Fibroblast of lung (primary cell): ENCODE measurements around the gene CLEC17A. TPM values are rescaled to one million over a fixed set of nuclear protein-coding genes. Genes with fewer than 3 reads are reported as not detected.
"Not testable (repeated sequence)": the region's sequence is repeated elsewhere in the genome, so short reads cannot be mapped to it uniquely, and the experiment has no call there.

ENCODE experiments used
- DNase-seq, 2 donors: peaks; one replicate each; pipeline versions ENCODE4 v3.0.0 to v3.0.0-alpha.2; 2010; ENCODE audit warnings: low read depth in 2 of 2
- H2AFZ ChIP-seq: 2 replicates; pipeline ENCODE4 v1.5.1; 2012; ENCODE audit warnings: low read length, control low read depth, inconsistent platforms
- H3K27ac ChIP-seq: 2 replicates; pipeline ENCODE4 v1.5.1; 2011; ENCODE audit warnings: low read length, control low read depth; ENCODE audit not compliant: insufficient read depth
- H3K27me3 ChIP-seq: 2 replicates; pipeline ENCODE4 v1.5.1; 2011; ENCODE audit warnings: mild to moderate bottlenecking, low read length; ENCODE audit not compliant: control insufficient read depth, insufficient read depth
- H3K36me3 ChIP-seq: 2 replicates; pipeline ENCODE4 v1.5.1; 2011; ENCODE audit warnings: low read length; ENCODE audit not compliant: control insufficient read depth, insufficient read depth
- H3K4me1 ChIP-seq: 2 replicates; pipeline ENCODE4 v1.5.1; 2011; ENCODE audit warnings: low read length; ENCODE audit not compliant: control insufficient read depth, insufficient read depth; ENCODE audit errors: extremely low read depth
- H3K4me2 ChIP-seq: 2 replicates; pipeline ENCODE4 v1.5.1; 2011; ENCODE audit warnings: low read length, control low read depth; ENCODE audit not compliant: insufficient read depth; ENCODE audit errors: extremely low read depth
- H3K4me3 ChIP-seq, 4 experiments: fragments of 200-600 bp in 1 of 4; sonication (generic) in 1 of 4; replicated peaks in 1 of 4; 2 replicates each; pipeline ENCODE4 v1.5.1; 2011 to 2016; ENCODE audit warnings: low read length in 4 of 4, low read depth in 3 of 4, mild to moderate bottlenecking in 3 of 4, control low read depth in 2 of 4, inconsistent platforms in 1 of 4, mixed read lengths in 1 of 4; ENCODE audit not compliant: insufficient read depth in 1 of 4; ENCODE audit errors: control extremely low read depth in 1 of 4
- H3K79me2 ChIP-seq: 2 replicates; pipeline ENCODE4 v1.5.1; 2012; ENCODE audit warnings: mild to moderate bottlenecking, low read length, inconsistent platforms; ENCODE audit not compliant: control insufficient read depth, insufficient read depth
- H3K9ac ChIP-seq: 2 replicates; pipeline ENCODE4 v1.5.1; 2011; ENCODE audit warnings: mild to moderate bottlenecking, low read length, control low read depth; ENCODE audit not compliant: insufficient read depth
- H3K9me3 ChIP-seq: 2 replicates; pipeline ENCODE4 v1.5.1; 2012; ENCODE audit warnings: low read depth, low read length; ENCODE audit not compliant: control insufficient read depth, insufficient read depth
- H4K20me1 ChIP-seq: 2 replicates; pipeline ENCODE4 v1.5.1; 2011; ENCODE audit warnings: low read length; ENCODE audit not compliant: control insufficient read depth, insufficient read depth; ENCODE audit errors: extremely low read depth
- EZH2 ChIP-seq: IDR thresholded peaks from 2 replicates; pipeline ENCODE4 v1.5.1; 2012; ENCODE audit warnings: low read length, control low read depth, mild to moderate bottlenecking; ENCODE audit errors: missing control alignments
- polyA plus RNA-seq, 2 donors: library from polyadenylated mRNA; depleted of rRNA in 1 of 2; stranded (reverse) in 1 of 2; unstranded in 1 of 2; fragments of >200 nt; gene quantifications; 2 replicates each; pipeline ENCODE4 v1.2.1, GENCODE V29; 2011 to 2012; ENCODE audit warnings: missing spikeins in 1 of 2
- total RNA-seq: library from RNA; depleted of rRNA; stranded (reverse); fragments of >200 nt; gene quantifications from 2 replicates; pipeline ENCODE4 v1.2.1, GENCODE V29; 2014
- TF ChIP-seq, protein P1 (sequence below), 2 donors: IDR thresholded peaks in 1 of 2; conservative IDR thresholded peaks in 1 of 2; 1 replicate in 1 of 2; 2 replicates in 1 of 2; pipeline ENCODE4 v1.5.1; 2011 to 2012; ENCODE audit warnings: low read length in 2 of 2, control low read depth in 1 of 2, inconsistent platforms in 1 of 2, low read depth in 1 of 2, mild to moderate bottlenecking in 1 of 2

Gene CLEC17A
- total and polyA plus RNA-seq, 2 donors (not counting 1 experiment from before 2014, with no cell fraction given) = 0.03 to 0.17 TPM

DNA sequence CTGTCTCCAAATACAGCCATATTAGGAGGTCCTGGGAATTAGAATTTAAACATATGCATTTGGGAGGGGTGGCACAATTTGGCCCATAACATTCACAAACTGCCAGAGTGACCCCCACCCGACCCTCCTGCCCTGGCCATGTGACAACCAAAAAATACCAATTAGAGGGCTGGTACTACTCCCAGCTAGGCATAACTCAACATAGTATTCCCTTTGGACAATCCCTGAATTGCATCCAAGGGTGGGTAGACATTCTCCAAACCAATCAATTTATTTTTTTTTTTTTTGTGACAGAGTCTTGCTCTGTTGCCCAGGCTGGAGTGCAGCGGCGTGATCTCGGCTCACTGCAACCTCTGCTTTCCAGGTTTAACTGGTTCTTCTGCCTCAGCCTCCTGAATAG, 29.8 kb downstream of the CLEC17A start:
- Histone ChIP-seq H3K27ac (no peak overlapping the region), H3K9ac (no peak overlapping the region)

DNA sequence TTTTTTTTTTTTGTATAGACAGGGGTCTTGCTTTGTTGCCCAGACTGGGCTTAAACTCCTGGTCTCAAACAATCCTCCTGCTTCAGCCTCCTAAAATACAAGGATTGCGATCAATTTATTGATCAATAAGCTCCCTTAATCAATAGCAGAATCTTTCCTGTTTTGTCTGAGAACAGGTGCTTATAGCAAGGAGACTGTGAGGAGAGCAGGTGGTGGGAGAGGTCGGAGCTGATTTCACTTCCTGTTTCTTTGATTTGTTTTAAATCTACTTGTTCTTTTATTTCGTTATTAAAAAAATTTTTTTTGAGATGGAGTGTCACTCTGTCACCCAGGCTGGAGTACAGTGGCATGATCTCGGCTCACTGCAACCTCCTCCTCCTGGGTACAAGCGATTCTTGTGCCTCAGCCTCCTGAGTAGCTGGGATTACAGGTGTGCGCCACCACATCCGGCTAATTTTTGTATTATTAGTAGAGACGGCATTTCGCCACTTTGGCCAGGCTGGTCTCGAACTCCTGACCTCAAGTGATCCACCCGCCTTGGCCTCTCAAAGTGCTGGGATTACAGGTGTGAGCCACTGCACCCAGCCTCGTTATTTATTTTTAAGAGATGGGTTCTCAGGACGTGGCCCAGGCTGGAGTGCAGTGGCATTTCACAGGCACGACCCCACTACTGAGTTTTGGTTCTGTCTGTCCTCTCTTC, 30.7 kb downstream of the CLEC17A start:
- not testable (repeated sequence) for H3K4me3 ChIP-seq, H4K20me1 ChIP-seq, H3K79me2 ChIP-seq, H3K27me3 ChIP-seq, H2AFZ ChIP-seq, H3K4me1 ChIP-seq, H3K4me2 ChIP-seq, H3K9me3 ChIP-seq, H3K9ac ChIP-seq, H3K27ac ChIP-seq, DNase-seq, H3K36me3 ChIP-seq

More for the DNA sequence above, 29.8 kb downstream of the CLEC17A start:
- Histone ChIP-seq H3K9me3 (no peaks in the 10 kb centered on the region), H3K36me3 (no peaks in the 10 kb centered on the region), H4K20me1 (no peaks in the 10 kb centered on the region), H3K4me2 (no peak overlapping the region), H3K4me3 (no peak overlapping the region), H3K4me1 (no peaks in the 10 kb centered on the region), H3K79me2 (no peaks in the 10 kb centered on the region), H3K27me3 (no peaks in the 10 kb centered on the region), H2AFZ (no peak overlapping the region)
- TF ChIP-seq, protein P1, sequence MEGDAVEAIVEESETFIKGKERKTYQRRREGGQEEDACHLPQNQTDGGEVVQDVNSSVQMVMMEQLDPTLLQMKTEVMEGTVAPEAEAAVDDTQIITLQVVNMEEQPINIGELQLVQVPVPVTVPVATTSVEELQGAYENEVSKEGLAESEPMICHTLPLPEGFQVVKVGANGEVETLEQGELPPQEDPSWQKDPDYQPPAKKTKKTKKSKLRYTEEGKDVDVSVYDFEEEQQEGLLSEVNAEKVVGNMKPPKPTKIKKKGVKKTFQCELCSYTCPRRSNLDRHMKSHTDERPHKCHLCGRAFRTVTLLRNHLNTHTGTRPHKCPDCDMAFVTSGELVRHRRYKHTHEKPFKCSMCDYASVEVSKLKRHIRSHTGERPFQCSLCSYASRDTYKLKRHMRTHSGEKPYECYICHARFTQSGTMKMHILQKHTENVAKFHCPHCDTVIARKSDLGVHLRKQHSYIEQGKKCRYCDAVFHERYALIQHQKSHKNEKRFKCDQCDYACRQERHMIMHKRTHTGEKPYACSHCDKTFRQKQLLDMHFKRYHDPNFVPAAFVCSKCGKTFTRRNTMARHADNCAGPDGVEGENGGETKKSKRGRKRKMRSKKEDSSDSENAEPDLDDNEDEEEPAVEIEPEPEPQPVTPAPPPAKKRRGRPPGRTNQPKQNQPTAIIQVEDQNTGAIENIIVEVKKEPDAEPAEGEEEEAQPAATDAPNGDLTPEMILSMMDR (conservative IDR thresholded peaks at IDR 0.05 in 1 of 2, IDR thresholded peaks at IDR 0.05 in 1 of 2; ENCODE audit: low read depth in 1 of 2, low read length in 2 of 2) = no peak
- TF ChIP-seq EZH2 = no peak
- DNase-seq = no peak

DNA sequence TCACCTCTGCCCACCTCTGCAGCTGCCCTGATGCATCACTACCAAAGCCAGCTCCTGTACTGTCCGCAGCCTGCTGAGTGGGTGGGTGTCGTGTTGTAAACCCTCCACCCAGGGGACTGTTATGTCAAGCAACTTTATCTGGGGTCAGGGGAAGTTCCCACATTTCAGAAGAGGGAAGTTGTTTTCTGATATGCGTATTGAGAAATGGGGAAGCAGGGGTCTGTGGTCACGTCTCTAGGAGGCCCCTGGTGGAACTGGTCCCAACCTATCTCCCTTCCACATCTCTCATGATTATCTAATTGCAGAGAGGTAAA, 31.2 kb downstream of the CLEC17A start:
- H3K9me3 ChIP-seq = no peaks in the 10 kb centered on the region

More for the DNA sequence above, 31.2 kb downstream of the CLEC17A start:
- no peak for DNase-seq
- H3K27ac ChIP-seq = no peak overlapping the region
- H3K27me3 ChIP-seq = no peaks in the 10 kb centered on the region
- no peaks in the 10 kb centered on the region for H3K4me1 ChIP-seq
- H3K4me2 ChIP-seq = no peak overlapping the region
- no peaks in the 10 kb centered on the region for H3K79me2 ChIP-seq
- TF ChIP-seq, protein P1 (conservative IDR thresholded peaks at IDR 0.05 in 1 of 2, IDR thresholded peaks at IDR 0.05 in 1 of 2; ENCODE audit: low read depth in 1 of 2, low read length in 2 of 2) = no peak
- no peak for TF ChIP-seq EZH2
- H2AFZ ChIP-seq = no peak overlapping the region
- no peak overlapping the region for H3K9ac ChIP-seq
- H3K36me3 ChIP-seq = no peaks in the 10 kb centered on the region
- H3K4me3 ChIP-seq = no peak overlapping the region
- H4K20me1 ChIP-seq = no peaks in the 10 kb centered on the region
